ENCODE results near the gene HSPB6.

- no peak for TF ChIP-seq POLR2A (IDR thresholded peaks at IDR 0.05)
- TF ChIP-seq CTCF (IDR thresholded peaks at IDR 0.05): no peak
These were observed 28.5 kb upstream of the HSPB6 start for GRCh38 chr19:35785339-35785627.

Measured in adrenal gland (tissue), 5 donors.